ENCODE measurements around the gene HEXIM1.

Gene HEXIM1

GRCh38 chr17:45147581-45148182, 593 bp upstream of the HEXIM1 start:
- DNase-seq: peak; percentile 84

- DNase-seq: peak; percentile 80
These were observed 878 bp downstream of the HEXIM1 start for GRCh38 chr17:45149037-45149668.

- peak; percentile 56 for DNase-seq
These were observed 1.7 kb downstream of the HEXIM1 start for GRCh38 chr17:45149669-45150664.

- DNase-seq: no peak
These were observed 2.9 kb downstream of the HEXIM1 start for GRCh38 chr17:45150911-45151809.

GRCh38 chr17:45155029-45155428, 6.8 kb downstream of the HEXIM1 start:
- DNase-seq: peak; percentile 22

- no peak for DNase-seq
These were observed 7.2 kb downstream of the HEXIM1 start for GRCh38 chr17:45155483-45155882.

- no peak for DNase-seq
These were observed 8.0 kb downstream of the HEXIM1 start for GRCh38 chr17:45156242-45156641.

GRCh38 chr17:45160447-45161287, 12.4 kb downstream of the HEXIM1 start:
- DNase-seq: peak; percentile 66

- peak; percentile 99 for DNase-seq
These were observed 13.2 kb downstream of the HEXIM1 start, which contains the start of gene HEXIM2 for GRCh38 chr17:45161288-45162024. Gene HEXIM2, plus strand, starts transcription at chr17:45161875. Its CDS starts 919 bp downstream, at chr17:45162794.

- DNase-seq: no peak
These were observed 13.9 kb downstream of the HEXIM1 start for GRCh38 chr17:45162025-45162687.

GRCh38 chr17:45164734-45165269, 16.5 kb downstream of the HEXIM1 start:
- no peak for DNase-seq

- DNase-seq: no peak
These were observed 20.9 kb downstream of the HEXIM1 start for GRCh38 chr17:45168991-45169752.

- DNase-seq: no peak
These were observed 22.1 kb downstream of the HEXIM1 start for GRCh38 chr17:45170280-45170930.

GRCh38 chr17:45170931-45171337, 22.7 kb downstream of the HEXIM1 start:
- DNase-seq: no peak

GRCh38 chr17:45171338-45172231, 23.3 kb downstream of the HEXIM1 start:
- DNase-seq: no peak

- DNase-seq: no peak
These were observed 23.9 kb downstream of the HEXIM1 start for GRCh38 chr17:45172232-45172540.

GRCh38 chr17:45172541-45173286, 24.4 kb downstream of the HEXIM1 start:
- peak; percentile 58 for DNase-seq
